Measurements from ENCODE around the gene TCEA2.

Gene TCEA2

DNA sequence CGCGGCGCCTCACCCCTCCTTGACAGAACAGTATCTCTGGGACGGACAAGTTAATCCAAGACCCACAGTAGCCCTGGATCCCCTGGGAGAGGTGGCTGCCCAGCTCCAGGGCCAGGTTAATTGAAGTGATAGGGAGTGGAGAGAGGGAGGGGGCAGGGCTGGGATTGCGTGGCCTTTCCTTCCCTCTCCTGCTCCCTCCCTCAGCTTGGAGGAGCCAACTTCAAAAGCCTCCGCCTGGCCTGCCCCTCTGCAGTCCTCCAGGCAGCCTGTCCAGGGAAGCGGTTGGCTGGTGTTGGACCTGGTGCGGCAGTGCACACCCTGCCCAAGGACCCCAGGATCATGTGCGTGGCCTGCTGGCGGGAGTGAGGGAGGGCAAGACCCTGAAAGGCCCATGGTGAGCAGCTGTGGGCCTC, 27.1 kb upstream of the TCEA2 start, which contains the start of gene C20orf204:
C20orf204 (plus strand) TSS at position 250 of the 413 bp plus-strand sequence; CDS start at position 392, 142 bp downstream.
- no peak for DNase-seq (ENCODE audit: low read depth)

DNA sequence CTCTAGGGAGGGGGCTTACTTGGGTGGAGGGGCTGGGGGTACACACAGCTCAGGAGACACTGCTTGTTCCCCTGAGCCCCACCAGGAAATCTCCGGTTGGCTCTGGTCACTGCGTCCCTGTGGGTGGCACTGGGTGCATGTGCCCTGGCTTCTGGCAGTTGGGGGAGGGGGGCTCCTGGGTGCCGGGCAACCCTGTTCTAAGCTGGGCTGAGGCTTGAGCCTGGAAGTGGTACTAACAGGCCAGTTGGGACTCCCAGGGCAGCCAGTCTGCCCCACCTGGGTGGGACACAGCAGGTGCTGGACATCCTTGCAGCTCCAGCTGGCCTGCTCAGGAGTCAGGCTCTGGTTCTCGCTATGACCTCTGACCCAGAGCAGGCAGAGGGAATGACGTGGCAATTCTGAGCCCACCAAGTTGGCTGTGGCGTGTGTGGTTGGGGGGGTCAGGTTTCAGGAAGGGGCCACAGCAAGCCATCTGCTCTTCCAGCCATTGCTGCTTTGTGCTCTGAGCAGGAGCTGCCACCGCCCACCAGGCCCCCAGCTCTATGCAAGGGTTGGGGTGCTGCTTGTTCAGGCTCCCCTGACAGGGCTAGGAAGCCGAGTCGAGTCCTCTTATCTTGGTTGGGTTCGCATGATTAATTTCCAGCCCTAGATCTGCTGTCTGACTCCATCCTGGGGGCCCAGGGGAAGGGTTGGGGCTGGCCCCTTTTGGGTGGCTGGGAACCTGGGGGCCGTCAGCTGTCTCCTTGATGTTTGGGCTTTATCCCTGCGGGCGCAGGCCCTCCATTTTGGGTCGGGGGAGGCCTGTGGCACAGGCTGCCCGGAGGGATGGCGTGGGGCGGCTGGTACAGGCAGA, 26.4 kb upstream of the TCEA2 start:
- no peak for DNase-seq (ENCODE audit: low read depth)

DNA sequence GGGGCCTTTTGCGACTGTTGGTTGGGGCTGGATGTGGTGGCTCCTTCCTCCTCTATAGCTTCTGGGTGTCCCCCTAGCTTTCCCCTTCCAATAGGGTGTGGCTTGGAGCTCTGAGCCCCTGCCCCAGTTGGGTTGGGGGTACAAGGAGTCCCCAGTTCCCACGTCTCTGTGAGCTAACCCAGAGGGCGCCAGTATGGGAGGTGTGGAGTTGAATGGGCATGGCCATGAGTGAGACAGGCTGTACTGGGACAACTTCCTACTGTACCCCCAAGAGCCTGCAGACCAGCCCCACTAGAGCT, 25.9 kb upstream of the TCEA2 start:
- no peak for DNase-seq (ENCODE audit: low read depth)

DNA sequence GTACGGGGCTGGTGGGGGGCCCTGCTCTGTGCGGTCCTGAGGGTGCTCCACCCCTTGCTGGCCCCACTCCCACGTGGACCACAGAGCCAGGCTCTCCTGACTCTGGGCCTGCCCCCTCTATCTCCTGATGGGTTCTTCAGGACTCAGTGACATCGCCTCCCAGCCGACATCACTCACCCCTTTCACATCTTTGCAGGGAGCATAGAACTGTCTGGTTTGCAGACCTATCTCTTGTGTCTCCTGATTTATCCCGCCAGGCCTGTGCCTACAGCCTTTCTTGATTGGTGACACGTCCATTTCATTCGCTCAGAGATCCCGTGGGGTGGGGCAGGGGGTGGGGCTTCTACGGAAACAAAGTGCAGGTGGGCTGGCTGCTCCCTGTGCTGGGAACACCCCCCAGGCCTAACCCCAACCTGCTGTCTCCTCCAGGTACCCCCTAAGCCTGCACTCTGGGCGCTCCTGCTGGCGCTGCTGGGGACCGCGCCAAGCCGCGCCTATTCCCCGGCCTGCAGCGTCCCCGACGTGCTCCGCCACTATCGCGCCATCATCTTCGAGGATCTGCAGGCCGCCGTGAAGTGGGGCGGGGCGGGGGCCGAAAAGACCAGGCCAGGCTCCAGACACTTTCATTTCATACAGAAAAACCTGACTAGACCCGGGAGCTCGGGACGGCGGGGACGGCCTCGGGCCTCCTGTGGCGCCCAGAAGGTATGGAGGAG, 25.3 kb upstream of the TCEA2 start:
- DNase-seq (ENCODE audit: low read depth): no peak

DNA sequence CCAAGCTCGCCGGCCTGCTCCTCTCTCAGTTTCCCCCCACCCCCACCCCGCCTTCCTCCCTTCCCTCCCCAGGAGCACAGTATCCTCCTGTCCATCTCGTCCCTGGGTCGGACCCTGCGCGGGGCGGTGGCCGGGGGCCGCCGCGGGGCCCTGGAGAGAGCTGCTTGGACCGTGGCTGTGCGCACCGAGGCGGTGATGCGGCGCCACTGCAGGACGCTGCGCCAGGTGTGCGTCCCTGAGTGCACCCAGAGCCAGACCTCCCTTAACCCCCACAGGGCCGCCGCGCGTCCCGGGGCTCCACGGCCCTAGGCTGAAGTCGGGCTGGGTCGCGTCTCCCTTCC, 24.8 kb upstream of the TCEA2 start:
- DNase-seq (ENCODE audit: low read depth): no peak

DNA sequence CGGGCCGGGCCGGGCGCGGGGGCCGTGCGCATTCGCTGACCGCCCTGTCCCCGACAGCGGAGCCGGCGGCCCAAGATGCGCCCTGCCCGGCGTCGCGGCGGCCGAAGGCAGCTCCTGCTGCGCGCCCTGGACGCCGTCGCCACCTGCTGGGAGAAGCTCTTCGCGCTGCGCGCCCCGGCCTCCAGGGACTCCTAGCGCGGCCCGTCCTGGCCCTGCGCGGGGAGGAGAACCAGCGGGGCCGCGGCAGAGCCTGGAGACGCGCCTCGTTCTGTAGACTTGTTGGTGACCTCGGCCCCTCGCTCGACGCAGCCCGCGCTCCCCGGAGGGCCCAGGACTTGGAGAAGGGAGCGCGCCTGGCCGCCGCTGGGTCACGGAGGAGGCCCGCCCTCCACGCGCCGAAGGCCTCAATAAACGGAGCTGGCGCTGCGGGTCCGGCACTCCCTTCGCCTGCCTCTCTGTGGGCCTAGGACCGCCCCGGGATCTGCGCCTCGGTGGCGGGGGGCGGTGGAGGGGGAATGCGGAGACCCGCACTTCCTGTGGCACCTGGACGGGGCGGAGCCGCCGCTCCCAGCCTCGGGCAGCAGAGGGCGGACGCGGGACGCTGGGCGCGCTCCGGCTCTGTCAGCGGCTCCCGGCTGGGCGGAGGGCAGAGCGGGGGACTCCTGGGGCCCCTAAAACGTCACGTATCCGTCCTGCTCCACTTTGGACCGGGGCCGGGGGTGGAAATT, 24.3 kb upstream of the TCEA2 start:
- no peak for DNase-seq (ENCODE audit: low read depth)

DNA sequence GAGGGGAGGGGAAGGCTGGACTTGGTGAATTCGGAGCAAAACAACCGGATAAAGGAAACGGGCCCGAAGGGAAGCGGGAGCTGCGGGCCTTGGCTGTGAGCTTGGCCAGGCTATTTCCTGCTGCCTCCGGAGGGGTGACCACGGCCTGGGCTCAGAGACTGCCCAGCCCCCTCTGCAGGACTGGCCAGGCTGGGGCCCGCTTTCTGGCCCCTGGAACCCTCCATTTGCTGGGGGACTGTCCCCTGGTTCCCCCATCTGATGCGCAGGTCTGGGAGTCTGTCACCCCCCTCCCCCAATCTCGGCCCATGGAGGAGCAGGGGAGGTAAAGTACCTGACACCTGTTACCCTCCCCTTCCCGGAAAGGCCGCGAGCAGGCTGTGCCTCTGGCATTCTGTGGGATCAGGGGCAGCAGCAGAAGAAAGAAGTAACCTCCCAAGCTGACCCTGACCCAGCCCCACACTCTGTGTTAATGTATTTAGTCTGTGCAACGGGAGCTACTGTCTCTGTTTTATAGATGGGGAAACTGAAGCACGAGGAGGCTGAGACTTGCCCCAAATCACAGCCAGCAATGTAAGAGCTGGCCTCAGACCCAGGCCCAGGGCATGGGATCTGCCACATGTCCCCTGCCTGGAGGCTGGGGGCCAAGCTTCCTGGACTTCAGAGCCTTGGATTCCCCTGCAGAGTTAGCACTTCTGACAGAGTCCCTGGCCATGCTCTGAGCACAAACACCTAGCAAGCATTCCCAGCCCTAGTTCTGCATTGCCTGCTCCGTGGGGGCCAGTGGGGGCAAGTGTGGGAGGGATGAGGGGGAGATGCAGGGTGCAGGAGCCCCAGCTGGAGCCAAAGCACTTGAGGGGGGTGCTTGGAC, 23.5 kb upstream of the TCEA2 start:
- DNase-seq (ENCODE audit: low read depth): no peak

DNA sequence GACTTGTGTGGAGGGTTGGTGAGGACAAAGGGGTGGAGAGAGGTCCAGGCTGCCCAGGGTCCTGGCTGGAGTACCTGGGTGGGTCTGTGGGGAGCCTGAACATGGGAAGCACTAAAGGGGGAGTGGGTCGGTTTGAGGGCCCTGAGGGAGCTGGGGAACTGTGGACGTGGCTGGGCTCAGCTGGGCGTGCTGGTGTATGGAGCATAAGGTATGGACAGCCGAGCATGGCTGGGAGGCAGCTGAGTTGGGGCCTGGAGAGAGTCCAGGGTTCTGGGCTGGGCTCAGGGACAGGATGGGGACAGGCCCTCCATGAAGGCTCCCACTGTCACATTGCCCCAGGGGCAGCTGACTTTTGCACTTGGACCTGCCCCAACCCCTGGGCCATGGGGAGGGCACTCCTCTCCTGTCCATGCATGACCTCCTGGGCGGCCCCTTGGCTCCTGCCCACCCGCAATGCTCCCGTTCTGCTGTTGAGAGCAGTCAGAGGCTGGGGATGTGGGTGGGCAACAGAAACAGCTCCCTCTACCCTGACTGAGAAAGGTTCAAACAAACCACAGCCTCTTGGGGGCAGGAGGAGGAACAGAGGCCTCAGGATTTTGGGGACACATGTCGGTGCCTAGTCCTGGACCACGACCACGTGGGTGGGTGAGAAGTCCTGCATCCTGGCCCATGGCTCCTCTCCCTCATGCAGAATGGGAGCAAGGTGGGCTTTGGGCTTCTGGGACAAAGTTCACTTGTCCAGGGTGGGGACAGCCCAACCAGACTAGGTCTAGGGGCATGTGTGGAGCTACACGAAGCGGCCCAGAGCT, 22.6 kb upstream of the TCEA2 start:
- DNase-seq (ENCODE audit: low read depth): no peak

DNA sequence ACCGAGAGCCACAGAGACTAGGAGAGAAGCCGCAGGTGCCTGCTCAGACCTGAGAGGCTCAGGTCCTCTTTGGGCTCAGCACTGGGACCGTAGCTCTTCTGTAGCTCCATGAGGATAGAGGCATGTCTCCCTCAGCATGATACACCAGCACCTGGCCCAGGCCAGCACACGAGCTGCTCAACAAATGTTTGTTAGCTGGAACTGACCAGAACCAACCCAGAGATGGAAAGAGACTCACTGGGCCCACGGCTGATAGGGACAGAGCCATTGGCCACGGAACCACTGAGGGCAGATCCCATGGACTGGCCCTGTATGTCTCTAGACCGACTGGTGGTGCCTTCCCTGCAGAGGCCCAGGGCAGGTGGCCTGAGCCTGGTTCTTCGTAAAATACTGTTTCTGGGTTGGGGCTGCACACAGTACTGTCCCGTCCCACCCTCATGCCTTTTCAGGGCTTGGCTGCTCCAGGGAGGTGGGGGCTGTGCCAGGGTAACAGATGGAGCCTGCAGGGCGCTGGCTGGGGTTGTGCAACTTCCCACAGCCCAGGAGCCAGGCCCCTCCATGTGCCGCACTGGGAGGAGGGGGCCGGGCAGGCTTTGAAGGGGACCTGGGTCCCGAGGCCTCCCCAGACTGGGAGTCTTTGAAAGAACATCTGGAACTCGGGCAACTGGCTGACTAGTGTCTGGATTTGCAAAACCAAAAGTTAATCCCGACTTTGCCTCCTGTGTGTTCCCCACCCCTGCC, 21.8 kb upstream of the TCEA2 start:
- DNase-seq (ENCODE audit: low read depth): no peak

DNA sequence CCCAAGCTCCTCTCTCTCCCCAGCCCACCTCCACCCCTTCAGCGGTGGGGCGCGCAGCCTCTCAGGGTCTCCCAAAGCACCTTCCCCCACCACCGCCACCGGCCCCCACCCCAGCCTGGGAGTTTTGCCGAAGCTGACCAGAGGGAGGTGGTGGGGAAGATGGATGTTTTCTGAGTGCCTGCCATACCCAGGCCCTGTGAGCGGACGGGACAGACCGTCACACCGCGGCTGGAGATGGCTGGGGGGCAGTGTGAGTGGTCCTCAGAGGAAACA, 21.3 kb upstream of the TCEA2 start:
- DNase-seq (ENCODE audit: low read depth): no peak

DNA sequence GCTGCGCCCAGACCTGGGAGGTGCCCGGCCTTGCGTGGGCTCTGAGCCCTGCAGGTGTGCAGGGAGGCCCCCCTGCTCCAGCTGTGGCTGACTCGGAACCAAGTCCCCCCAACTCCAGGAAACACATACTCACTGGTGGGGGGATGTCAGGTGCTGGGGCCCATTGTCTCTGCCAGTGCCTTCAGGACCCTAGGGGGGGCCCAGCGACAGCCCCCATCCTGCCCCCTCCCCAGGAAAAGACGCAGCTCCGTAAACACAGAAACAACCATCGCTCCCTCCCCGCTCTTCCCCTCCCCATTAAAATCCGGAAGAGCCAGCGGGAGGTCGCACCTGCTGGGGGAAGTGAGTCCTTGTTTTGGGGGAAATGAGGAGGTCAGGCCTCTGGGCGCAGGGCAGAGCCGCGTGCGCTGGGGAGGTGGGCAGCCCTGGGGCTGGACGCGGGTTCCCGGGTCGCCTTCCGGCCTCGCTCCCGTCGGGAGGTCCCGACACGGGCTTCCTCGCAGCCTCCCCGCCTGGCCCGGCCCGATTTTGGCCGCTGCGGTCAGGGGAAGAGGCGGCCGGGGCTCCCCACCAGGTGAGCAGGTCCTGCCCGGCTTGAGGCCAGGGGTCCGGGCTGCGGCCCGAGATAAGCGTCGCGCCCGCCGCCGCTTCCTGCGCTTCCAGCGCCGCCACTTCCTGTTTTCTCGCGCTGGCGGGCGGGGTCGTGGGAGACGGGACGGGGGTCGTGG, 20.8 kb upstream of the TCEA2 start:
- DNase-seq (ENCODE audit: low read depth): no peak

DNA sequence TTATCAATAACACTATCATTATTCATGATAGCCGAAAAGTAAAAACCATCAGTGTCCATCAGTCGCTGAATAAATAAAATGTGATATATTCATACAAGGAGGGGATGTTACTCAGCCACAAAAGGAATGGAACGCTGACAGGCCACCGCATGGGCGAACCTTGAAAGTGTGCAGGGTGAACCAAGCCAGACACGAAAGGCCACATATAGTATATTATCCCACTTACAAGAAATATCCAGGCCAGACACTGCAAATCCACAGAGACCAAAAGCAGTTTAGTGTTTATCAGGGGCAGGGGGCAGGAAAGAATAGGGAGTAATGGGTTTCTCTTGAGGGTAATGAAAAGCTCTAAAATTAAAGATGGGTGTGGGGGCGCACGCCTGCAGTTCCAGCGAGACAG, 19.2 kb upstream of the TCEA2 start:
- no peak for DNase-seq (ENCODE audit: low read depth)

DNA sequence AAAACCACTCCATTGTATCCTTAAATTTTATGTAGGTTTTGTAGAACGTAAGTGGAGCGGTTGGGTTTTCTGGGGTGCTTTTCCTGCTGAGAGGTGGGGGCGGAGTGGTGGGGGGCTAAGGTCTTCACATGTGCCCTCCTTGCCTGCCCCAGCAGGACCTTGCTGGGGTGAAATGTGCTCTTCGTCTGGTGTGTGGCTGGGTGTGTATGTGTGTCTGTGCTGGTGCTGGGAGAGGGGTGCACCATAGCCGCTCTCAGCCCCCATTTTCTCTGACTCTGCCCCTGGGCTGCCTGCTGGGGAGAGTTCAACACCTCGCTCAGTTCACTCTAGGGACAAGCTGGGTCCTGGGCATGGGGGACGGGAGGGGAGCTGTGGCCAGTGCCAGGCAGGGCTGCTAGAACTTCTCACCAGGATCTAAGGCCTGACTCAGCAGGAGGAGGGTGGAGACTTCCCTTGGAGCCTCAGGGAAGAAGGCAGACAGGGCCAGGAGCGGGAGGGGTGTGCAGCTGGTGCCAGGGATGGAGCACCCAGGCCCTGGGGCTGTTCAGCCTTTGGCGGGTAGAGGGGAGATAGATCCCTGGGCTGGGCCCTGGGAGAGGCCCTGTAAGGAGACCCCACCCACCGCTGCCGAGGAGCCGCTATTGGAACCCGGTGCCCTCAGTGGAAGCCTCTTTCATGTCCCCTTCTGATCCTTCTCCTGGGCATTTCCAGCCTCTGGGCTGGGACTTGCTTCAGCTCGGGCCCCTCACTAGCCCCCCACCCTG, 18.3 kb upstream of the TCEA2 start:
- DNase-seq (ENCODE audit: low read depth): no peak

DNA sequence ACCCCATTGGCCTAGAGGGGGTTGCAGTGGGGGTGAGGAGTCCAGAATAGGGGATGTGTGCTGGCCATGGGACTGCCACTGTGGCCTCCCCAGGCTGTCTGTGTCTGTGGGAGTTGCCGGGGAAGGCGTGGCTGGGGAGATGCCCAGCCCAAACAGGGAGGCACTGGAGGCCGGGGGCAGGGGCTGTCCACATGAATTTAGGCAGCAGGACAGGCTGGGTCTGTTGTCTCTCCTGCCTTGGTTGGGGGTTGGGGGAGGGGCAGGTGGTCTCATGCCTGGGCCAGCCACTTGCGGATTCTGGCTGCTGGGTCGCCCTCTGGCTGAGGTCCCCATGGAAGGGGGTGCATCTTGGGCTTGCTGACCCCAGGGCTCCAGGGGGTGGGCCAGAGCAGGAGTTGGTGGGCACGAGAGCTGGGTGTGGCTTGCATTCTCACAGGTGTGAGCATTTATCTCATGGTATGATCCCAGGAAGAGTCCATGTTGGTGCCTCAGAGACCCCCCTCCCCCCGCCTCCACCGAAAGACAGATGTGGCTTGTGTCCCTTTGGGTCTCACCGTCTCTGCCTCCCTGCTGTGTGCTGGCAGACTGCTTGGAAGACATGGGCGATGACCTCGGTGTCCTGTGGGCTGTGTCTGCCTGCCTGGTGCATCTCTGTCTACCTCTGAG, 17.5 kb upstream of the TCEA2 start:
- no peak for DNase-seq (ENCODE audit: low read depth)

DNA sequence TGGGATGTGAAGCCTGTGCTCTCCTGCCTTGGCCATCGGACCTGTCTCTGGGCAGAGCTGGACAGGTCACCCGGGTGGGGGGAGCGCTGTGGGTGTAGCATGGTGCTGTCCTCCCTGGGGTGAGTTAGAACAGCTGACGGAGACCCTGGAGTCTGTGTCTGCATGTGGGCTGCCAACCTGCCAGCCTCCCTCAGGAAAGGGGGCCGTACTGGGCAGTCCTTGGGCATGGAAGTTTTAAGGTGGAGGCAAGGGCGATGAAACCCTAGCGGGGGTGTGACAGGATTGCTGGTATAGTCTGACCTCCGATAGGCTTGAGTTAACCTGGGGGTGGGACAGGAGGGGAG, 16.0 kb upstream of the TCEA2 start:
- no peak for DNase-seq (ENCODE audit: low read depth)

DNA sequence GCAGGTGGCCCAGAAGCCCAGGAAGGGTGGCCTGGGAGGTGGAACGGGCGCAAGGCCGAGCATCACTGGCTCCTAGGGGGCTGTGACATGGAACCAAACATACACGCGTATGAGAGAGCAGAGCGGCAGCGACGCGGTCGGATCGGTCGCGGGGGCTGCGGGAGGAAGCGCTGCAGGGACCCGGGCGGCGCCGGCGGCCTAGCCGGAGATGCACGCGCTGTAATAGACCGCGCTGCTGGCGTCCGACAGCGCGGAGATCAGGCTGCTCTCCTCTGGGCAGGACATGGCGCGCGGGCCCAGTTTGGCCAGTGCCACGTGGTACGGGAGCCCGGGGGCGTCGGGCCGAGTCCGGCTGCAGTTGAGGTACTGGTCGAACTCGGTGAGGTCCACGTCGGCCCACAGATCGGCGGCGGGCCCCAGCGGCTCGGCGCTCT, 15.0 kb upstream of the TCEA2 start:
- no peak for DNase-seq (ENCODE audit: low read depth)

DNA sequence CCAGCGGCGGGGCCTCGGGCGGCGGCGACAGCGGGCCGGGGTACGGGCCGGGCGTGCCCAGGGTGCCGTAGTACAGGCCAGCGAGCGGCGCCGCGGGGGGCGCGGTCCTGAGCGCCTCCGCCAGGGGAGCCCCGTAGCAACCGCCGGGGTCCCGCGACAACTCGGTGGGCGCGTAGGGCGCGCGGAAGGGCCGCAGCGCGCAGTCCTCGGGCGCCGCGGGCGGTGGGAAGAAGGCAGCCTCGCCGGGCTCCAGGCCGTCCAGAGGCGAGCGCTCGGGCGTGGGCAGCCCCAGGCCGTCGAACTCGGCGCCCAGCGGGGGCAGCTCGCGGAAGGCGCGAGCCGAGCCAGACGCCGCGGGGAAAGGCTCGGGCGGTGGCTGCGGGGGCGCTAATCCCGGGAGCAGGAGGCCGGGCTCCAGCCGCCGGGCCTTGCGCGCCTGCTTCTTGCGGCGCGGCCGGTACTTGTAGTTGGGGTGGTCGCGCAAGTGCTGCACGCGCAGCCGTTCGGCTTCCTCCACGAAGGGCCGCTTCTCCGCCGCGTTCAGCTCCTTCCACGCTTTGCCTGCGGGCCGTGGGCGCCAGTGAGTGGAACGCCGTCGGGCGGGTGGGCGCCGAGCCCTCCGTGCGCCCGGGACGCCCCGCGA, 14.5 kb upstream of the TCEA2 start:
- no peak for DNase-seq (ENCODE audit: low read depth)

Data from stromal cell of bone marrow (primary cell).